ENCODE results near the gene EFNA2.
A peak's percentile ranks its signal among the peaks of the same experiment; 100 is the strongest.

Gene EFNA2

GRCh38 chr19:1285737-1286360, at the start of gene EFNA2:
EFNA2 (plus strand) TSS chr19:1285873; CDS start chr19:1286169, 296 bp downstream.
- DNase-seq (ENCODE audit: low read depth): no peak
- no peak within 1 kb of the TSS for H3K4me3 ChIP-seq (ENCODE audit: low read length)
- no peak for TF ChIP-seq CTCF (IDR thresholded peaks at IDR 0.05; ENCODE audit: insufficient read depth, low read depth, low read length, missing control alignments)

GRCh38 chr19:1236576-1236975, 49.1 kb upstream of the EFNA2 start:
- no peak for DNase-seq (ENCODE audit: low read depth)
- H3K4me3 ChIP-seq (ENCODE audit: low read length): peak overlapping the region; percentile 55
- TF ChIP-seq CTCF (IDR thresholded peaks at IDR 0.05; ENCODE audit: insufficient read depth, low read depth, low read length, missing control alignments): no peak

DNA sequence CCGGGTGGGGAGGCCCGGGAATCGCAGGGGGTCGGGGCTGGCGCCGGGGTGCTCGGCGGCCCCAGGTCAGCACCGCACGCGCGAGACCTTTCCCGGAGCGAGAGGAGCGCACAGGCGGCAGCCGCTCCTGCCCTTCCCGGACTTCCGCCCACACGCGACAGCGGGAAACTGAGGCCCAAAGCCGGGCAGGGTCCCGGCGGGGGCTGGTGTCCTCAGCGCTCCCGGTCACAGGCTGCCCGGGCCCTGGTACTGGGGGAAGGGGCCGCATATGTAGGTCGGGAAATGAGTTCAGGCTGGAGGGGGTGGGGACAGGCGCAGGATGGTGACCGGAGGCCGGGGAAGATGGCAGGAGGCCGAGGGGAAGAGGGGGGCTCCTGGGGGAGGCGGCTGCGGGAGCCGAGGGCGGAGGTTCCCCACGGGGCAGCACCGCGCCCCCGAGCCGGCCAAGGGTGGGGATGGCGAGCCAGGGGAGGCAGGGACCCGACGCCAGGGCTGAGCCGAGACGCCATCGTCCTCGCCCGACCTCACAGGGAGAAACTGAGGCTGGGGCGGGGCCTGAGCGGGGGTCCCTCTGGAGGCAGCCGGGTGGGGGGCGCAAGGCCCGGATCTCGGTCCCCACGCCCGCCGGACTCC, 48.5 kb upstream of the EFNA2 start:
- peak overlapping the region; percentile 55 for H3K4me3 ChIP-seq (ENCODE audit: low read length)
- no peak for TF ChIP-seq CTCF (IDR thresholded peaks at IDR 0.05; ENCODE audit: insufficient read depth, low read depth, low read length, missing control alignments)
- DNase-seq (ENCODE audit: low read depth): no peak

GRCh38 chr19:1237754-1238368, 47.8 kb upstream of the EFNA2 start, which contains the start of gene CBARP:
CBARP (minus strand) TSS chr19:1238005; CDS start chr19:1236100, 1,905 bp downstream.
- DNase-seq (ENCODE audit: low read depth): no peak

DNA sequence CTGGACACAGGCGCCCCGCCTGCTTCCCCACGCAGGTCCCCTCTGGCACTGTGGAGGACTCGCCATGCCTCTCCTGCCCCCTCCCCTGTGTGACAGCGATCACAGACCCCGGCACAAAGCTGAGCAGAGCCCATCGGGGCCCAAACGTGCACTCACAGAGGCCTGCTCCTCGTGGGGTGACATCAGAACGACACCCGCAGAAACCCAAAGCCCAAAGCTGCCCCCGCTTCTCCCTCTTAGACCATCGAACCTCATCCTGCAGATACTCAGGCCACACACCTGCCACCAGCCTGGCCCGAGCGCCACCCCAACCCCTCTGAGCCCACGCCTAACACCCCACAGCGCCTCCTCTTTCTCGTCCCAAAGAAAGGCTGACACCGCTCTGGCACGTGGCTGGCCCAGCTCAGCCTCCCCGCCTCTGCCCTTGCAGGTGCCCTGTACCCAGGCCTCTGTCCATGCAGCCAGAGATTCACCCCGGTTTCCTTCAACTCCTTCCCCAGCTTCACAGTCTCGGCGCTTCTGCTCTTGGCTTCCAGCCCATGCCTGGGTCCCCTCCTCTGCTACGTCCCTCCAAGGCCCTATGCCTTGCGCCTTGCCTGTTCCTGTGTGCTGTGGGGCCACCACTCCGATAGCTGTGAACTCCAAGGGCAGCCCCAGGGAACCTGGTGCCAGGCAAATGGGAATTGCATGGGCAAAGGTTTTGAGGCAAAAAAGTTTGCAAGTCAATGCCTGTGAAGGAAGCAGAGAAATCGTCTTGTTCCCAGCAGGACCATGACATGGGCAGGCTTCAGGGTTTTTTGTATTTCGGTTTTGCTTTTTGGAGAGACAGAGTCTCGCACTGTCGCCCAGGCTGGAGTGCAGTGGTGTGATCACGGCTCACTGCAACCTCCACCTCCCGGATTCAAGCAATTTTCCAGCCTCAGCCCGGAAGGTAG, 47.0 kb upstream of the EFNA2 start:
- peak overlapping the region; percentile 11 for H3K4me3 ChIP-seq (ENCODE audit: low read length)
- TF ChIP-seq CTCF (IDR thresholded peaks at IDR 0.05; ENCODE audit: insufficient read depth, low read depth, low read length, missing control alignments): no peak
- no peak for DNase-seq (ENCODE audit: low read depth)

More at GRCh38 chr19:1237754-1238368, 47.8 kb upstream of the EFNA2 start, which contains the start of gene CBARP:
- TF ChIP-seq CTCF (IDR thresholded peaks at IDR 0.05; ENCODE audit: insufficient read depth, low read depth, low read length, missing control alignments): no peak
- peak within 1 kb of the TSS; percentile 55 for H3K4me3 ChIP-seq (ENCODE audit: low read length)

- no peak for DNase-seq (ENCODE audit: low read depth)
- H3K4me3 ChIP-seq (ENCODE audit: low read length): no peak overlapping the region
These were observed 46.3 kb upstream of the EFNA2 start for GRCh38 chr19:1239420-1239795.

More at GRCh38 chr19:1239420-1239795, 46.3 kb upstream of the EFNA2 start:
- TF ChIP-seq CTCF (IDR thresholded peaks at IDR 0.05; ENCODE audit: insufficient read depth, low read depth, low read length, missing control alignments): no peak
